ENCODE results near the gene MOB3B.
A peak's percentile ranks its signal among the peaks of the same experiment; 100 is the strongest.
"Not testable (repeated sequence)": the region's sequence is repeated elsewhere in the genome, so short reads cannot be mapped to it uniquely, and the experiment has no call there.

The MOB3B gene

GRCh38 chr9:27500902-27501301 lies 28.7 kb downstream of the MOB3B start:
- H3K27ac ChIP-seq (ENCODE audit: low read depth in 2 of 2, low read length in 2 of 2); H3K36me3 ChIP-seq (ENCODE audit: control insufficient read depth in 2 of 2, insufficient read depth in 2 of 2, low read length in 2 of 2); H3K9ac ChIP-seq (ENCODE audit: low read depth in 1 of 2, low read length in 2 of 2); H3K4me3 ChIP-seq (ENCODE audit: low read length in 2 of 2); H3K27me3 ChIP-seq (ENCODE audit: control insufficient read depth in 2 of 2, insufficient read depth in 2 of 2, low read length in 2 of 2); H3K4me1 ChIP-seq (ENCODE audit: control insufficient read depth in 2 of 2, insufficient read depth in 2 of 2, low read length in 2 of 2); H3K9me3 ChIP-seq (ENCODE audit: control insufficient read depth in 2 of 2, low read length in 2 of 2): not testable (repeated sequence)

GRCh38 chr9:27499451-27499850 lies 30.2 kb downstream of the MOB3B start:
- H3K27me3 ChIP-seq (ENCODE audit: control insufficient read depth in 2 of 2, insufficient read depth in 2 of 2, low read length in 2 of 2) = no peaks in the 10 kb centered on the region
- H3K9me3 ChIP-seq (ENCODE audit: control insufficient read depth in 2 of 2, low read length in 2 of 2) = no peaks in the 10 kb centered on the region
- no peak overlapping the region for H3K4me3 ChIP-seq (ENCODE audit: low read length in 2 of 2)
- H3K9ac ChIP-seq (ENCODE audit: low read depth in 1 of 2, low read length in 2 of 2) = no peak overlapping the region
- H3K27ac ChIP-seq (ENCODE audit: low read depth in 2 of 2, low read length in 2 of 2) = no peak overlapping the region
- no peaks in the 10 kb centered on the region for H3K4me1 ChIP-seq (ENCODE audit: control insufficient read depth in 2 of 2, insufficient read depth in 2 of 2, low read length in 2 of 2)
- H3K36me3 ChIP-seq (ENCODE audit: control insufficient read depth in 2 of 2, insufficient read depth in 2 of 2, low read length in 2 of 2) = no peaks in the 10 kb centered on the region

- Histone ChIP-seq H3K36me3 (ENCODE audit: control insufficient read depth in 2 of 2, insufficient read depth in 2 of 2, low read length in 2 of 2) (no peaks in the 10 kb centered on the region), H3K27ac (ENCODE audit: low read depth in 2 of 2, low read length in 2 of 2) (no peak overlapping the region), H3K4me3 (ENCODE audit: low read length in 2 of 2) (no peak overlapping the region), H3K4me1 (ENCODE audit: control insufficient read depth in 2 of 2, insufficient read depth in 2 of 2, low read length in 2 of 2) (no peaks in the 10 kb centered on the region), H3K27me3 (ENCODE audit: control insufficient read depth in 2 of 2, insufficient read depth in 2 of 2, low read length in 2 of 2) (no peaks in the 10 kb centered on the region), H3K9me3 (ENCODE audit: control insufficient read depth in 2 of 2, low read length in 2 of 2) (no peaks in the 10 kb centered on the region), H3K9ac (ENCODE audit: low read depth in 1 of 2, low read length in 2 of 2) (no peak overlapping the region)
These were observed 31.7 kb downstream of the MOB3B start for GRCh38 chr9:27497883-27498417.

- Histone ChIP-seq H3K4me1 (ENCODE audit: control insufficient read depth in 2 of 2, insufficient read depth in 2 of 2, low read length in 2 of 2) (no peaks in the 10 kb centered on the region), H3K27ac (ENCODE audit: low read depth in 2 of 2, low read length in 2 of 2) (no peak overlapping the region), H3K36me3 (ENCODE audit: control insufficient read depth in 2 of 2, insufficient read depth in 2 of 2, low read length in 2 of 2) (no peaks in the 10 kb centered on the region), H3K4me3 (ENCODE audit: low read length in 2 of 2) (no peak overlapping the region), H3K27me3 (ENCODE audit: control insufficient read depth in 2 of 2, insufficient read depth in 2 of 2, low read length in 2 of 2) (no peaks in the 10 kb centered on the region), H3K9me3 (ENCODE audit: control insufficient read depth in 2 of 2, low read length in 2 of 2) (no peaks in the 10 kb centered on the region), H3K9ac (ENCODE audit: low read depth in 1 of 2, low read length in 2 of 2) (no peak overlapping the region)
These were observed 33.5 kb downstream of the MOB3B start for GRCh38 chr9:27496135-27496504.

GRCh38 chr9:27495480-27496134 lies 34.0 kb downstream of the MOB3B start:
- H3K4me1 ChIP-seq (ENCODE audit: control insufficient read depth in 2 of 2, insufficient read depth in 2 of 2, low read length in 2 of 2) = no peaks in the 10 kb centered on the region
- H3K36me3 ChIP-seq (ENCODE audit: control insufficient read depth in 2 of 2, insufficient read depth in 2 of 2, low read length in 2 of 2) = no peaks in the 10 kb centered on the region
- no peak overlapping the region for H3K4me3 ChIP-seq (ENCODE audit: low read length in 2 of 2)
- no peak overlapping the region for H3K27ac ChIP-seq (ENCODE audit: low read depth in 2 of 2, low read length in 2 of 2)
- H3K9me3 ChIP-seq (ENCODE audit: control insufficient read depth in 2 of 2, low read length in 2 of 2) = no peaks in the 10 kb centered on the region
- H3K9ac ChIP-seq (ENCODE audit: low read depth in 1 of 2, low read length in 2 of 2) = no peak overlapping the region
- no peaks in the 10 kb centered on the region for H3K27me3 ChIP-seq (ENCODE audit: control insufficient read depth in 2 of 2, insufficient read depth in 2 of 2, low read length in 2 of 2)

GRCh38 chr9:27491154-27491553 lies 38.5 kb downstream of the MOB3B start:
- Histone ChIP-seq H3K27ac (ENCODE audit: low read depth in 2 of 2, low read length in 2 of 2) (no peak overlapping the region), H3K4me1 (ENCODE audit: control insufficient read depth in 2 of 2, insufficient read depth in 2 of 2, low read length in 2 of 2) (peaks cover 10% of the 10 kb centered on the region in 2 donors), H3K9me3 (ENCODE audit: control insufficient read depth in 2 of 2, low read length in 2 of 2) (no peaks in the 10 kb centered on the region), H3K9ac (ENCODE audit: low read depth in 1 of 2, low read length in 2 of 2) (no peak overlapping the region), H3K27me3 (ENCODE audit: control insufficient read depth in 2 of 2, insufficient read depth in 2 of 2, low read length in 2 of 2) (no peaks in the 10 kb centered on the region), H3K36me3 (ENCODE audit: control insufficient read depth in 2 of 2, insufficient read depth in 2 of 2, low read length in 2 of 2) (no peaks in the 10 kb centered on the region), H3K4me3 (ENCODE audit: low read length in 2 of 2) (no peak overlapping the region)

GRCh38 chr9:27489087-27489876 lies 40.3 kb downstream of the MOB3B start:
- peaks cover 0 to 2% of the 10 kb centered on the region in 2 donors for H3K36me3 ChIP-seq (ENCODE audit: control insufficient read depth in 2 of 2, insufficient read depth in 2 of 2, low read length in 2 of 2)
- H3K4me3 ChIP-seq (ENCODE audit: low read length in 2 of 2) = no peak overlapping the region
- H3K9me3 ChIP-seq (ENCODE audit: control insufficient read depth in 2 of 2, low read length in 2 of 2) = no peaks in the 10 kb centered on the region
- H3K4me1 ChIP-seq (ENCODE audit: control insufficient read depth in 2 of 2, insufficient read depth in 2 of 2, low read length in 2 of 2) = peaks cover 10% of the 10 kb centered on the region in 2 donors
- no peak overlapping the region for H3K27ac ChIP-seq (ENCODE audit: low read depth in 2 of 2, low read length in 2 of 2)
- no peak overlapping the region for H3K9ac ChIP-seq (ENCODE audit: low read depth in 1 of 2, low read length in 2 of 2)
- H3K27me3 ChIP-seq (ENCODE audit: control insufficient read depth in 2 of 2, insufficient read depth in 2 of 2, low read length in 2 of 2) = no peaks in the 10 kb centered on the region

GRCh38 chr9:27487927-27488326 lies 41.7 kb downstream of the MOB3B start:
- Histone ChIP-seq H3K9me3 (ENCODE audit: control insufficient read depth in 2 of 2, low read length in 2 of 2) (no peaks in the 10 kb centered on the region), H3K36me3 (ENCODE audit: control insufficient read depth in 2 of 2, insufficient read depth in 2 of 2, low read length in 2 of 2) (peaks cover 0 to 2% of the 10 kb centered on the region in 2 donors), H3K4me1 (ENCODE audit: control insufficient read depth in 2 of 2, insufficient read depth in 2 of 2, low read length in 2 of 2) (peaks cover 10% of the 10 kb centered on the region in 2 donors), H3K27me3 (ENCODE audit: control insufficient read depth in 2 of 2, insufficient read depth in 2 of 2, low read length in 2 of 2) (no peaks in the 10 kb centered on the region), H3K4me3 (ENCODE audit: low read length in 2 of 2) (no peak overlapping the region), H3K9ac (ENCODE audit: low read depth in 1 of 2, low read length in 2 of 2) (no peak overlapping the region), H3K27ac (ENCODE audit: low read depth in 2 of 2, low read length in 2 of 2) (no peak overlapping the region)

- H3K9me3 ChIP-seq (ENCODE audit: control insufficient read depth in 2 of 2, low read length in 2 of 2) = no peaks in the 10 kb centered on the region
- H3K9ac ChIP-seq (ENCODE audit: low read depth in 1 of 2, low read length in 2 of 2) = peak overlapping the region in 1 of 2 donors; percentile 14
- H3K27ac ChIP-seq (ENCODE audit: low read depth in 2 of 2, low read length in 2 of 2) = no peak overlapping the region
- peaks cover 0 to 2% of the 10 kb centered on the region in 2 donors for H3K36me3 ChIP-seq (ENCODE audit: control insufficient read depth in 2 of 2, insufficient read depth in 2 of 2, low read length in 2 of 2)
- no peak overlapping the region for H3K4me3 ChIP-seq (ENCODE audit: low read length in 2 of 2)
- no peaks in the 10 kb centered on the region for H3K27me3 ChIP-seq (ENCODE audit: control insufficient read depth in 2 of 2, insufficient read depth in 2 of 2, low read length in 2 of 2)
- peaks cover 10% of the 10 kb centered on the region in 2 donors for H3K4me1 ChIP-seq (ENCODE audit: control insufficient read depth in 2 of 2, insufficient read depth in 2 of 2, low read length in 2 of 2)
These were observed 42.4 kb downstream of the MOB3B start for GRCh38 chr9:27487128-27487640.

- Histone ChIP-seq H3K4me3 (ENCODE audit: low read length in 2 of 2) (no peak overlapping the region), H3K9ac (ENCODE audit: low read depth in 1 of 2, low read length in 2 of 2) (no peak overlapping the region), H3K9me3 (ENCODE audit: control insufficient read depth in 2 of 2, low read length in 2 of 2) (no peaks in the 10 kb centered on the region), H3K36me3 (ENCODE audit: control insufficient read depth in 2 of 2, insufficient read depth in 2 of 2, low read length in 2 of 2) (peaks cover 0 to 2% of the 10 kb centered on the region in 2 donors), H3K4me1 (ENCODE audit: control insufficient read depth in 2 of 2, insufficient read depth in 2 of 2, low read length in 2 of 2) (peaks cover 10% of the 10 kb centered on the region in 2 donors), H3K27ac (ENCODE audit: low read depth in 2 of 2, low read length in 2 of 2) (no peak overlapping the region), H3K27me3 (ENCODE audit: control insufficient read depth in 2 of 2, insufficient read depth in 2 of 2, low read length in 2 of 2) (no peaks in the 10 kb centered on the region)
These were observed 44.5 kb downstream of the MOB3B start for GRCh38 chr9:27485158-27485557.

All from mucosa of rectum (tissue), 2 donors.